Suprapubic skin (tissue), 4 donors: Measurements from ENCODE around the gene IL17F.
"Not testable (repeated sequence)": the region's sequence is repeated elsewhere in the genome, so short reads cannot be mapped to it uniquely, and the experiment has no call there.

ENCODE experiments used
- CTCF ChIP-seq, 2 donors: fragments of 200-600 bp in 1 of 2; fragments of 450-650 bp in 1 of 2; sonication (generic) in 1 of 2; IDR thresholded peaks; one replicate each; pipeline ENCODE4 v1.5.1; 2016 to 2019; ENCODE audit warnings: antibody characterized with exemption in 2 of 2, mild to moderate bottlenecking in 1 of 2, moderate library complexity in 1 of 2
- EP300 ChIP-seq: sonication (generic); formaldehyde crosslinking; IDR thresholded peaks from one replicate; pipeline ENCODE4 v1.6.1; 2017; ENCODE audit warnings: antibody characterized with exemption
- POLR2A ChIP-seq, 2 donors: fragments of 450-650 bp; IDR thresholded peaks; one replicate each; pipeline ENCODE4 v1.6.1; 2017; ENCODE audit warnings: antibody characterized with exemption in 2 of 2, mild to moderate bottlenecking in 2 of 2, moderate library complexity in 2 of 2
- POLR2AphosphoS5 ChIP-seq, 3 donors: sonication (generic); formaldehyde crosslinking; IDR thresholded peaks; one replicate each; pipeline ENCODE4 v1.6.1; 2017; ENCODE audit warnings: antibody characterized with exemption in 3 of 3

GRCh38 chr6:52200088-52200487 is 44.2 kb downstream of the IL17F start:
- TF ChIP-seq EP300; CTCF (IDR thresholded peaks at IDR 0.05); POLR2A (IDR thresholded peaks at IDR 0.05); POLR2AphosphoS5 (IDR thresholded peaks at IDR 0.05): not testable (repeated sequence)
